Peyer's patch (tissue), 4 donors: Measurements from ENCODE around the gene FAM50B.

Source experiments
- POLR2A ChIP-seq, 2 donors: fragments of 450-650 bp; IDR thresholded peaks; one replicate each; pipeline ENCODE4 v1.5.1; 2017; ENCODE audit warnings: antibody characterized with exemption in 2 of 2, mild to moderate bottlenecking in 2 of 2, moderate library complexity in 2 of 2
- TF ChIP-seq, protein P1 (sequence below), 6 experiments: fragments of 450-650 bp in 4 of 6; fragments of 200-600 bp in 2 of 6; sonication (generic) in 1 of 6; IDR thresholded peaks; one replicate each; pipeline ENCODE4 v1.5.1; 2017 to 2019; ENCODE audit warnings: antibody characterized with exemption in 6 of 6, mild to moderate bottlenecking in 3 of 6, moderate library complexity in 1 of 6

DNA sequence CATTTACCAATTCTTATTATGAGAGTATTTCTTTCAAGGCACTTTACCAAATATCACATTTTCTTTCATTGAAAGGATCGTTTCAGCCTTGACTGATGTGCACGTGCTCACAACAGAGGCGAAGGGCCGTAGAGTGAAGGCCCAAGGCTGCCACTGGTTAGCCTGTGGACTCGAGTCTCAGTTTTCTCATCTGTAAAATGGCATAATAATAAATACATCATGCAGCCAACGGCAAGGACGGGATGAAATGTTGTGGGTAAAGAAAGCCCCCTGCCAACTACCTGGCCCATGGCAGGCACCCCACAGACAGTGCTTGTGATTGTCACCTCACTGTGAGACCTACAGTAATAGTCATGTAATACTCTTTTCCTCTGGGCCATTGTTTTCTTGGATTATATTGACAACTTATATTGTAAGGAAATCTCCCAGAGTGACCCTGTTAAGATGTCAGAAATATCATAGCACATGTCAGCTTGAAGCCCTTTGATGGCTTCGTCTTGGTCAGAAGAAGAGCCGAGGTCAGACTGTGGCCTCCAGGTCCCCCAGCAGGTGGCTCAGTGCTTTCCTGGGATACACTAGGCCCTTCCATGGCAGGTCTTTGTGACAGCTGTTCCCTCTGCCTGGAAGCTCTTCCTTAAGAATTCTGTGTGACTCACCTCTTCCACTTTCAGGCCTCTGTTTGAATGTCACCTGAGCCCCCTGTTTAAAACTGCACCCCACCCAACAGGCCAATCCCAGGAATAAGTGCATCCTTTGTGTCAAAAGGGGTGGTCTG, 36.3 kb downstream of the FAM50B start:
- TF ChIP-seq POLR2A (IDR thresholded peaks at IDR 0.05): no peak
- TF ChIP-seq, protein P1, sequence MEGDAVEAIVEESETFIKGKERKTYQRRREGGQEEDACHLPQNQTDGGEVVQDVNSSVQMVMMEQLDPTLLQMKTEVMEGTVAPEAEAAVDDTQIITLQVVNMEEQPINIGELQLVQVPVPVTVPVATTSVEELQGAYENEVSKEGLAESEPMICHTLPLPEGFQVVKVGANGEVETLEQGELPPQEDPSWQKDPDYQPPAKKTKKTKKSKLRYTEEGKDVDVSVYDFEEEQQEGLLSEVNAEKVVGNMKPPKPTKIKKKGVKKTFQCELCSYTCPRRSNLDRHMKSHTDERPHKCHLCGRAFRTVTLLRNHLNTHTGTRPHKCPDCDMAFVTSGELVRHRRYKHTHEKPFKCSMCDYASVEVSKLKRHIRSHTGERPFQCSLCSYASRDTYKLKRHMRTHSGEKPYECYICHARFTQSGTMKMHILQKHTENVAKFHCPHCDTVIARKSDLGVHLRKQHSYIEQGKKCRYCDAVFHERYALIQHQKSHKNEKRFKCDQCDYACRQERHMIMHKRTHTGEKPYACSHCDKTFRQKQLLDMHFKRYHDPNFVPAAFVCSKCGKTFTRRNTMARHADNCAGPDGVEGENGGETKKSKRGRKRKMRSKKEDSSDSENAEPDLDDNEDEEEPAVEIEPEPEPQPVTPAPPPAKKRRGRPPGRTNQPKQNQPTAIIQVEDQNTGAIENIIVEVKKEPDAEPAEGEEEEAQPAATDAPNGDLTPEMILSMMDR (IDR thresholded peaks at IDR 0.05): peak in 3 of 6 experiments; percentile 41 to 56 (median 41)
